Fibroblast of the aortic adventitia (primary cell): ENCODE data around the gene GNG2. TPM values are rescaled to one million over a fixed set of nuclear protein-coding genes. Genes with fewer than 3 reads are reported as not detected.
A peak's percentile ranks its signal among the peaks of the same experiment; 100 is the strongest.

ENCODE experiments used
- DNase-seq: peaks from one replicate; pipeline ENCODE4 v3.0.0-alpha.2; 2010; ENCODE audit warnings: low read depth
- H3K4me3 ChIP-seq: 2 replicates; pipeline ENCODE4 v1.5.1; 2011; ENCODE audit warnings: low read depth, mild to moderate bottlenecking, control low read depth, low read length, moderate library complexity
- total RNA-seq: library from RNA; depleted of rRNA; stranded (reverse); fragments of >200 nt; gene quantifications from 2 replicates; pipeline ENCODE4 v1.2.3, GENCODE V29; 2012; ENCODE audit warnings: low replicate concordance
- TF ChIP-seq, protein P1 (sequence below): IDR thresholded peaks from 2 replicates; pipeline ENCODE4 v1.5.1; 2011; ENCODE audit warnings: mild to moderate bottlenecking, low read length, control low read depth, inconsistent platforms; ENCODE audit not compliant: insufficient read depth

GNG2 gene
- total RNA-seq, 1 donor: 15.7 TPM

DNA sequence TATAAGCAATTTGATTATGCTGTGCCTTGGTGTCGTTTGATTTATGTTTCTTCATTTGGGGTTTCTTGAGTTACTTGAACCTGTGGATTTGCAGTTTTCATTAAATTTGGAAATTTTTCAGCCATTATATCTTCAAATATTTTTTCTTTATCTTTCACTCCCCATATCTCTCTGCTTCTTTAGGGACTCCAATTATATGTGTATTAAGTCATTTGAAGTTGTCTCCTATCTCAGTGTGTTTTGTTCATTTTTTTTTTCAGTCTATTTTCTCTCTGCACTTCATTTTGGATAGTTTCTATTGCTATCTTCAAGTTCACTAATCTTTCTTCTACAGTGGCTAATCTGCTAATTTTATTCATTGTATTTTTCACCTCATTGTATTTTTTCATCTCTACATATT lies 99.5 kb downstream of the GNG2 start:
- TF ChIP-seq, protein P1, sequence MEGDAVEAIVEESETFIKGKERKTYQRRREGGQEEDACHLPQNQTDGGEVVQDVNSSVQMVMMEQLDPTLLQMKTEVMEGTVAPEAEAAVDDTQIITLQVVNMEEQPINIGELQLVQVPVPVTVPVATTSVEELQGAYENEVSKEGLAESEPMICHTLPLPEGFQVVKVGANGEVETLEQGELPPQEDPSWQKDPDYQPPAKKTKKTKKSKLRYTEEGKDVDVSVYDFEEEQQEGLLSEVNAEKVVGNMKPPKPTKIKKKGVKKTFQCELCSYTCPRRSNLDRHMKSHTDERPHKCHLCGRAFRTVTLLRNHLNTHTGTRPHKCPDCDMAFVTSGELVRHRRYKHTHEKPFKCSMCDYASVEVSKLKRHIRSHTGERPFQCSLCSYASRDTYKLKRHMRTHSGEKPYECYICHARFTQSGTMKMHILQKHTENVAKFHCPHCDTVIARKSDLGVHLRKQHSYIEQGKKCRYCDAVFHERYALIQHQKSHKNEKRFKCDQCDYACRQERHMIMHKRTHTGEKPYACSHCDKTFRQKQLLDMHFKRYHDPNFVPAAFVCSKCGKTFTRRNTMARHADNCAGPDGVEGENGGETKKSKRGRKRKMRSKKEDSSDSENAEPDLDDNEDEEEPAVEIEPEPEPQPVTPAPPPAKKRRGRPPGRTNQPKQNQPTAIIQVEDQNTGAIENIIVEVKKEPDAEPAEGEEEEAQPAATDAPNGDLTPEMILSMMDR: no peak
- H3K4me3 ChIP-seq: no peak overlapping the region
- no peak for DNase-seq

GRCh38 chr14:51960866-51961265 lies 100.5 kb downstream of the GNG2 start:
- TF ChIP-seq, protein P1: no peak
- H3K4me3 ChIP-seq: no peak overlapping the region
- DNase-seq: no peak

GRCh38 chr14:51962711-51963110 lies 102.3 kb downstream of the GNG2 start:
- no peak overlapping the region for H3K4me3 ChIP-seq
- no peak for DNase-seq
- TF ChIP-seq, protein P1: no peak

- no peak overlapping the region for H3K4me3 ChIP-seq
- DNase-seq: peak; percentile 45
- TF ChIP-seq, protein P1: no peak
These were observed 102.9 kb downstream of the GNG2 start for GRCh38 chr14:51963286-51963685.

- H3K4me3 ChIP-seq: no peak overlapping the region
- DNase-seq: no peak
- TF ChIP-seq, protein P1: no peak
These were observed 107.1 kb downstream of the GNG2 start for GRCh38 chr14:51967521-51967920.

DNA sequence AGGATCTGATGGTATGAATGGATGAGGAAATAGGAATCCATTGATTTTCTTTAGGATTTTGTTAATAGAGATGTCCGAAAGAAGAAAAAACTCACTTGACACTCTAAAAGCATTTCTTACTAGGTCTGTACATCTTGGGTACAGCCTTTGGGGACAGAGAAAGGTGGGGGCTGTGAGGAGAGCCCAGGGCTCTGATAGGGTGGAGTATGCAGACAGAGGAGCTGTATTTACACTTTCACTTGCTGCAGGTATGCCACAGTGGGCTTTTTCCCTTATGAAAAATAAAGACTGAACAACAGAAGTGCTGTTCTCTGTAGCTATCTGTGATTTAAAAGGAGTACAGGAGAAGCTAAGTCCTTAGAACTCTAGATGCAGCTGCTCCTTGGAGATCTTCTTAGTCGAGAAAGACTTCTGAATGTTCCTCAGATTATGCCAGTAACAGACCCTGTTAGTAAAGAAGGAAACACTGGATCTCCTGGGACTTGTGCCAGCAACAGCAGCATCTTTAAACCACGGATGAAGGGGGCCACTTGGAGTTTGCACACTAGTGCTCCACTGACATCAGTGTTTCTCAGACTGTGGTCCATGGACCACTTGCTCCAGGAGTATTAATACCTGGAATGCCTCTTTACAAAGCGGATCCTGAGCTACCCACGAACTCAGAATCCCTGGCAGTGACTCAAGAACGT lies 109.6 kb downstream of the GNG2 start:
- DNase-seq: no peak
- no peak overlapping the region for H3K4me3 ChIP-seq
- TF ChIP-seq, protein P1: no peak

DNA sequence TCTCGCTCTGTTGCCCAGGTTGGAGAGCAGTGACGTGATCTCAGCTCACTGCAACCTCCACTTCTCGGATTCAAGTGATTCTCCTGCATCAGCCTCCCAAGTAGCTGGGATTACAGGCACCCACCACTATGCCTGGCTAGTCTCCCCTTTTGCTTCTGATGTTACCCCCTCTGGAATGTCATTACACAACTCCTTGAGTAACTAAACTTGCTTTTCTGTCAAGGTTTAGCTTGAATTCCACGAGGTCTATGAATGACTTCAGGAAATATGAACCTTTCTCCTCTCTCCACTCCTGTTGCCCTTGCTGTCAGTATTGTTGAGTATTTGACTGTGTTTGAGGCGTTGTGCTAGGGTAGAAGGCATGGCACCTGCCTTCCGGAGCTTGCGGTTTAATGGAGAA lies 112.2 kb downstream of the GNG2 start:
- TF ChIP-seq, protein P1: no peak
- no peak overlapping the region for H3K4me3 ChIP-seq
- no peak for DNase-seq
